ENCODE measurements around the gene EEIG1. TPM values are rescaled to one million over a fixed set of nuclear protein-coding genes. Genes with fewer than 3 reads are reported as not detected.

The EEIG1 gene
- total RNA-seq, 1 donor from 2014 or later = 41.4 TPM

GRCh38 chr9:127935765-127936221, 45.0 kb downstream of the EEIG1 start:
- H3K27me3 Mint-ChIP-seq (ENCODE audit: unreplicated experiment) = no peaks in the 10 kb centered on the region
- no peak for TF ChIP-seq CTCF (IDR thresholded peaks at IDR 0.05)
- H3K4me3 Mint-ChIP-seq (ENCODE audit: unreplicated experiment) = peak overlapping the region; percentile 97
- H3K4me1 Mint-ChIP-seq (ENCODE audit: unreplicated experiment) = peaks cover 43% of the 10 kb centered on the region
- H3K27ac Mint-ChIP-seq (ENCODE audit: unreplicated experiment) = no peak overlapping the region
- DNase-seq (ENCODE audit: extremely low spot score, unreplicated experiment) = no peak
- no peaks in the 10 kb centered on the region for H3K9me3 Mint-ChIP-seq (ENCODE audit: unreplicated experiment)
- peaks cover 4% of the 10 kb centered on the region for H3K36me3 Mint-ChIP-seq (ENCODE audit: unreplicated experiment)

- H3K4me3 Mint-ChIP-seq (ENCODE audit: unreplicated experiment) = no peak overlapping the region
- H3K9me3 Mint-ChIP-seq (ENCODE audit: unreplicated experiment) = no peaks in the 10 kb centered on the region
- H3K27ac Mint-ChIP-seq (ENCODE audit: unreplicated experiment) = no peak overlapping the region
- DNase-seq (ENCODE audit: extremely low spot score, unreplicated experiment) = no peak
- no peaks in the 10 kb centered on the region for H3K36me3 Mint-ChIP-seq (ENCODE audit: unreplicated experiment)
- H3K4me1 Mint-ChIP-seq (ENCODE audit: unreplicated experiment) = peaks cover 46% of the 10 kb centered on the region
- no peak for TF ChIP-seq CTCF (IDR thresholded peaks at IDR 0.05)
- H3K27me3 Mint-ChIP-seq (ENCODE audit: unreplicated experiment) = no peaks in the 10 kb centered on the region
These were observed 45.8 kb downstream of the EEIG1 start for GRCh38 chr9:127934986-127935385.

GRCh38 chr9:127934248-127934647, 46.5 kb downstream of the EEIG1 start:
- Mint-ChIP-seq H3K4me1 (ENCODE audit: unreplicated experiment) (peaks cover 48% of the 10 kb centered on the region), H3K27me3 (ENCODE audit: unreplicated experiment) (no peaks in the 10 kb centered on the region), H3K9me3 (ENCODE audit: unreplicated experiment) (no peaks in the 10 kb centered on the region), H3K4me3 (ENCODE audit: unreplicated experiment) (no peak overlapping the region), H3K27ac (ENCODE audit: unreplicated experiment) (peak overlapping the region; percentile 0), H3K36me3 (ENCODE audit: unreplicated experiment) (no peaks in the 10 kb centered on the region)
- no peak for TF ChIP-seq CTCF (IDR thresholded peaks at IDR 0.05)
- DNase-seq (ENCODE audit: extremely low spot score, unreplicated experiment) = no peak

GRCh38 chr9:127931092-127931881, 49.5 kb downstream of the EEIG1 start:
- peaks cover 38% of the 10 kb centered on the region for H3K4me1 Mint-ChIP-seq (ENCODE audit: unreplicated experiment)
- H3K27me3 Mint-ChIP-seq (ENCODE audit: unreplicated experiment) = no peaks in the 10 kb centered on the region
- H3K27ac Mint-ChIP-seq (ENCODE audit: unreplicated experiment) = peak overlapping the region; percentile 89
- no peaks in the 10 kb centered on the region for H3K36me3 Mint-ChIP-seq (ENCODE audit: unreplicated experiment)
- no peak for TF ChIP-seq CTCF (IDR thresholded peaks at IDR 0.05)
- no peak for DNase-seq (ENCODE audit: extremely low spot score, unreplicated experiment)
- H3K9me3 Mint-ChIP-seq (ENCODE audit: unreplicated experiment) = no peaks in the 10 kb centered on the region
- H3K4me3 Mint-ChIP-seq (ENCODE audit: unreplicated experiment) = peak overlapping the region; percentile 73

Other genes starting within 250 kb of the EEIG1 start
- gene TOR2A, start 245.7 kb downstream of the EEIG1 start, total RNA-seq = 9.3 and 11.5 TPM in 2 replicates
- 19.3 and 20.4 TPM in 2 replicates for gene SH2D3C, start 202.3 kb downstream of the EEIG1 start, total RNA-seq
- gene CDK9, start 195.0 kb downstream of the EEIG1 start, total RNA-seq = 78.0 and 78.5 TPM in 2 replicates
- gene FPGS, start 178.1 kb downstream of the EEIG1 start, total RNA-seq = 58.7 and 65.1 TPM in 2 replicates
- 140 and 143 TPM in 2 replicates for gene ENG, start 126.3 kb downstream of the EEIG1 start, total RNA-seq
- 57.6 and 65.8 TPM in 2 replicates for gene AK1, start 103.3 kb downstream of the EEIG1 start, total RNA-seq
- 73.4 and 77.0 TPM in 2 replicates for gene ST6GALNAC6, start 81.4 kb downstream of the EEIG1 start, total RNA-seq
- 21.4 and 25.1 TPM in 2 replicates for gene ST6GALNAC4, start 63.9 kb downstream of the EEIG1 start, total RNA-seq
- 2.6 and 2.9 TPM in 2 replicates for gene PIP5KL1, start 50.2 kb downstream of the EEIG1 start, total RNA-seq
- 29.2 and 31.6 TPM in 2 replicates for gene DPM2, start 43.1 kb downstream of the EEIG1 start, total RNA-seq
- 8.4 and 8.8 TPM in 2 replicates for gene NAIF1, start 86.3 kb upstream of the EEIG1 start, total RNA-seq
- gene SLC25A25, start 87.2 kb upstream of the EEIG1 start, total RNA-seq = 15.6 and 18.0 TPM in 2 replicates
- 79.2 and 80.3 TPM in 2 replicates for gene PTGES2, start 146.7 kb upstream of the EEIG1 start, total RNA-seq
- not detected in 2 replicates for gene LCN2, start 168.5 kb upstream of the EEIG1 start, total RNA-seq
- 93.3 and 93.9 TPM in 2 replicates for gene BBLN, start 179.3 kb upstream of the EEIG1 start, total RNA-seq
- 147 and 170 TPM in 2 replicates for gene CIZ1, start 210.6 kb upstream of the EEIG1 start, total RNA-seq
- 40.2 and 45.4 TPM in 2 replicates for gene DNM1, start 222.4 kb upstream of the EEIG1 start, total RNA-seq